GM18907 (cell line): Measurements from ENCODE around the gene FOLH1.
"Not testable (repeated sequence)": the region's sequence is repeated elsewhere in the genome, so short reads cannot be mapped to it uniquely, and the experiment has no call there.

ENCODE experiments used
- ATAC-seq: cut with Tn5 transposase; IDR thresholded peaks from one replicate; pipeline ENCODE4 v1.9.1; 2021; ENCODE audit warnings: mild to moderate bottlenecking, moderate library complexity; ENCODE audit not compliant: unreplicated experiment

The FOLH1 gene

DNA sequence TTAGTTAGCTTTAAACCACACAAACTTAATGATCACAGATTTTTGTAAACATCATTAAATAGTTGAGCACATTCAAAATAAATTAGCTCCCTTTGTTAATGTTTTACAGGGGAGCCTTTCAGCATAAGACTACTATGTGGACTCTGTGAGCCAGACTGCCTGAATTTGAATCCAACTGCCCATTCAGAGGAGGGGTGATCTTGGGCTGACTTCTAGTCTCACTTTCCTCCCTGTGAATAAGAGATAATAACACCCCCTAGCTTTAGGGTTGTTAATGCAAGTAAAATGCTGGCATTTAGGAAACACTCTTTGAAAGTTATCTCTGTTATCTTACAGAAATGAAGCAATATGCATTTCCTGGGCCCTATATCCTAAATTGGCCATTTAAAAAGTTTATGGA lies 23.6 kb downstream of the FOLH1 start:
- not testable (repeated sequence) for ATAC-seq

DNA sequence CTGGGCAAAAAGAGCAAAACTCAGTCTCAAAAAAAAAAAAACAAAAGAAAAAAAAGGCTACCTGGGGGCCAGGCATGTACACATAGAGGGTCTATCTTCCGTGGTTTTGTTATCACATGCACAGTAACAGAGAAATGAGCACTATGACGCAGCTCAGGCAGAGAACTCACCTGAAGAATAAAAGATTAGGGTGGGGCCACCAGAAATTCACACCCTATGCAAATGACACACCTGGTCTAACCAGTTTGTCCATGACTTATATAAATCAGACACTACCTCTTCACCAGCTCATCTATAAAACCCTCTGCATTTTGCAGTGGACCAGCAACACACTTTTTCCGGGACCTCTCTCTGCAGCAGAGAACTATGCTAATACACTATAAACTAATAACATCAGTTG lies 30.5 kb downstream of the FOLH1 start:
- not testable (repeated sequence) for ATAC-seq

DNA sequence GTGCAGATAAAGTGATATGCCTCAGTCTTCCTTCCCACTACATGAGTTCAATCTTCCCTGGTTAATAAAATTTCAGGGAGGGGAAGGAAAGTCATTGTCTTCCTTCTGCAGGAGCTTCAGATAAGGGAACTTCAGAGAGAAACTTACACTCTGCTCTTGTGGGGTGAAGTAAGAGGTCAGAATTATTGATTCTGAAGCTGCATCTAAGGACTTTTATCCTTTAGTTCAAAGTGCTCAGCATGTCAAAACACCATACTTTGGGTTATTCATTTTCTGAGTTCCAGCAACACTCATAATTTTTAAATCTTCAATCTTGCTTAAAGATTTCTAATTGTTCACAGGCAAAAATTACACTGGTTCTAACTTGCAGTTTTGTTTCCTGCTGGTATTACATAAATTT lies 33.0 kb downstream of the FOLH1 start:
- not testable (repeated sequence) for ATAC-seq

DNA sequence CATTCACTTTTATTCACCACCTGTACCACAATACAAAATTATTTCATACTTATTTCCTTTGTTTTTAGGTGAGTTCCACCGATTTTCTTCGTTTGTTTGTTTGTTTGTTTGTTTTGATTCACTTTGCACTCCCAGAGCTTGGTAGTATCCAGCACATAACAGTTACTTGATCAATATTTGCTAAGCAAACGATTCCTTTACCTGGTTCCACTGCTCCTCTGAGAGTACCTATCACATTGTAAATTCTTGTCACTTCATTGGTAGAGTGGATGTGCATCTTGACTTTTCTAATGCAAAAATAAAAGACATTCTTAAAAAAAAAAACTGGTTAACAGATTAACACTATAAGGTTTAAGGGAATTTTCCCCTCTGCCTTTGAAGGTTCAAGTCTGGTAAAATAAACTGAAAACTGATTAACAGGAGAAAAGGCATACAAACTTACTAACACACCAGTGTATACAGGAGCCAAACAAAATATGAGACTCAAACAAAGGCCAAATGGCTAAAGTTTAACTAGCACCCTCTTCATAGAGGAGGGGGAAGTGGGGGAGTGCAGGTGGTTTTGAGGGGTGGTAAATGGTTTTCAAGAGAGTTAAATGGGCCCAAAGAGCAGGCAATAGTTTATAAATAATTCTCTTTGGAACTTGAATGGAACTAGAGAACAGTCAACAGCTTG lies 33.6 kb downstream of the FOLH1 start:
- ATAC-seq, result not testable (repeated sequence)

DNA sequence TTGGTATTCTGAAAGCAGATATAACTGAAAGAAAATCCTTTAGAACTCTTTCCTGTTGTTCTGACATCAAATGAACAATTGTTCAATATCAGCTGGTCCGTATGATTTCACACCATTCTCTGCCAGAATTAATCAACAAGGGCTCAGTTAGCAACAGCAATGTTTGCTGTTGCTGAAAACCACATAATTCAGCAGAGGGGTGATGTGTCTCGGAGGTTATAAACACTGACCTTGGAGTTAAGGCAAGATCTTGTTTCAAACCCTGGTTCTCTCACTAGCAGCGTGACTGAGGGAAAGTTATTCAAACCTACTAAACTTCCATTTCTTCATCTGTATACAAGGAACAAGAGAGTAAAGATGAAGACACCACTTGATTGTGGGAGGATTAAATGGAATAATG lies 36.8 kb downstream of the FOLH1 start:
- ATAC-seq, result not testable (repeated sequence)

DNA sequence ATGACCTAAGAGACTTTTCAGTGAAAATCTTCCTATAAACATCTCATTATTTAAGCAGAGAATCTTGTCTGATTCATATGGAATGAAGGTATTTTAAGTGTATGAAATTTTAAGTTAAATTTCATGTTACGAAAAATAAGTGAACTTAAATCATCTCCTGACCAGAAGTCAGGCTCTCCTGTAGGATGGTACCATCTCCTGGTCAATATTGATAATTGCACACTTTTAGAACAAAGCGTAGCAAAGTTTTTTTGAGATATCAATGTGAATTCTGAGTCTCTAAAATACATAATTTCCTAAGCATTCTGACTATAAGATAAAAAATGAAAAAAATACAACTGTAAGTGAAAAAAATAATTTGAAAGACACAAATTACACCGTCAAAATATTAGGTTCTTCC lies 38.8 kb downstream of the FOLH1 start:
- ATAC-seq, result not testable (repeated sequence)

DNA sequence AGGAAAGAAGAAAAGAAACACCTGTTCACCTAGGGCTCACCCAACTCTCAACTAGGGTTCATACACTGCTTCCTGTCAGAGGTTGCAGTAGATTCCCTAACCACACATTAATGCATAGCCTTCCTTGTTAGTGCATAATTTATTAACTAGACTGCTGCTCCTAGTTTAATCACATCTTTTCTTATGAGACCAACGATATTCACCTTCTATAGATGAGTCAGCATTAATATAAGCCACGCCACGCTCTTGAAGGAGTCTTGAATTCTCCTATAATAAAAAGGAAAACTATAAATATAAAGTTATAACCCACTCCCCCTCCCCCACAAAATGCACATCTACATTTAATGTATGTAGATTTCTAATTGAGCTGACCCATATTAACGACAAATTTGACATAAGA lies 39.4 kb downstream of the FOLH1 start:
- not testable (repeated sequence) for ATAC-seq

DNA sequence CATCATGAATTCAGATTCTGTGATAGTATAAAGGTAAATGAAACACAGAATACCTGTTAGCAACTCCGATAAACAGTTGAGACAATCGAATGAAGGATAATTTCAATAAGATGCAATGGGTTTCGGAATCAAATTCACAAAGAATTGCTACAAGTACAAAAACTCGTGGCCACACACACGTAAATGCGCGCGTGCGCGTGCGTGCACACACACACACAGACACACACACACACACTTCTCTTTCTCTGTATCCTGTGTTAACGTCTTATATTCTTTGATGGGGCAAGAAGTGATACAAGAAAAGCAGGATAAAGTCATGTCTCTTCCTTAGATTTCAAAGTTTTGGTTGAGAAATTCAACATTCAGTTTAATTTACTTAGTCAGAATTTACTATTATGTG lies 57.2 kb downstream of the FOLH1 start:
- no peak for ATAC-seq

DNA sequence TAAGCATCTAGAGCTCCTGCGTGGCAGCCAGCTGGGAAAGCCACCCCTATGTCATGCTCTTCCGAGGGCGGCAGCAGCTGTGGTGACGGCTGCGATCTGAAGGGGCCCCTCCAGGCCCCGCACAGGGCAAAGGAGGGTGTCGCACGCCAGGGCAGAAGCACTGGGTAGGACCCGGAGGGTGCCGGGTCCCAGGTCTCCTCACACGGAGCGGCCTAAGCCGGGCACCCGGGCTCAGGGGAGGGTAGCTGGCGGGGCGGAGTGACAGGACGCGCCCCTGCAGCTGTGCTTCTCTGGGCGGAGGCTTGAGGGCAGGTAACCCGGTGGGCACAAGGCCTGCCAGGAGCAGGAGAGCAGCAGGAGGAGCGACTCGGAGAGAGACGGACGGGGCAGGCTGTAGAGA lies 106.0 kb downstream of the FOLH1 start:
- ATAC-seq, result not testable (repeated sequence)
